HFFc6 (cell line): ENCODE data around the gene HELZ. TPM values are rescaled to one million over a fixed set of nuclear protein-coding genes. Genes with fewer than 3 reads are reported as not detected.

ENCODE experiments used
- DNase-seq: peaks from one replicate; pipeline ENCODE4 v3.0.0-alpha.2; 2018
- H3K27ac Mint-ChIP-seq: 2 replicates; pipeline ENCODE4 v1.8.0; 2020; ENCODE audit warnings: mild to moderate bottlenecking, mixed read lengths
- H3K27me3 Mint-ChIP-seq: 2 replicates; pipeline ENCODE4 v1.8.0; 2021; ENCODE audit warnings: mild to moderate bottlenecking, moderate library complexity, mixed read lengths; ENCODE audit not compliant: insufficient read depth
- H3K36me3 Mint-ChIP-seq: 2 replicates; pipeline ENCODE4 v1.8.0; 2021; ENCODE audit warnings: low read depth, mixed read lengths
- H3K4me1 Mint-ChIP-seq: 2 replicates; pipeline ENCODE4 v1.8.0; 2020; ENCODE audit warnings: low read depth, mixed read lengths
- H3K4me3 Mint-ChIP-seq: 2 replicates; pipeline ENCODE4 v1.8.0; 2020; ENCODE audit warnings: mild to moderate bottlenecking, moderate library complexity, mixed read lengths
- H3K9me3 Mint-ChIP-seq: 2 replicates; pipeline ENCODE4 v1.8.0; 2020; ENCODE audit warnings: mild to moderate bottlenecking, mixed read lengths
- CTCF ChIP-seq: fragments of 200-600 bp; sonication (generic); IDR thresholded peaks from 2 replicates; pipeline ENCODE4 v1.5.0; 2021; ENCODE audit warnings: antibody characterized with exemption, mild to moderate bottlenecking
- total RNA-seq, 6 experiments: library from RNA; stranded (reverse); fragmentation: NEBNext Ultra II Directional; extraction: Animal tissue kit (Norgen Biotek cat#: 25700); gene quantifications; 2 replicates in 1 of 6; 3 replicates in 5 of 6; pipeline ENCODE4 v1.2.3, GENCODE V29; 2021

HELZ gene
- total RNA-seq, 6 experiments from 2014 or later: 36.0 to 46.2 (median 38.4) TPM

- H3K27ac Mint-ChIP-seq: no peak overlapping the region
- TF ChIP-seq CTCF: no peak
- H3K4me1 Mint-ChIP-seq: peaks cover 8% of the 10 kb centered on the region
- no peak overlapping the region for H3K4me3 Mint-ChIP-seq
- H3K27me3 Mint-ChIP-seq: peaks cover 7% of the 10 kb centered on the region; the same call in 1 of the 2 replicates
- H3K36me3 Mint-ChIP-seq: peaks cover 3% of the 10 kb centered on the region; the same call in 1 of the 2 replicates
- no peak for DNase-seq
- peaks cover 6% of the 10 kb centered on the region; the same call in 1 of the 2 replicates for H3K9me3 Mint-ChIP-seq
Observed at GRCh38 chr17:67059372-67059771, 185.6 kb downstream of the HELZ start.

GRCh38 chr17:67058036-67058435 is 187.0 kb downstream of the HELZ start:
- TF ChIP-seq CTCF: no peak
- H3K36me3 Mint-ChIP-seq: peaks cover 3% of the 10 kb centered on the region; the same call in 1 of the 2 replicates
- H3K27me3 Mint-ChIP-seq: peaks cover 7% of the 10 kb centered on the region; the same call in 1 of the 2 replicates
- peaks cover 3% of the 10 kb centered on the region for H3K4me1 Mint-ChIP-seq
- no peak overlapping the region for H3K4me3 Mint-ChIP-seq
- no peak for DNase-seq
- peaks cover 6% of the 10 kb centered on the region; the same call in 1 of the 2 replicates for H3K9me3 Mint-ChIP-seq
- no peak overlapping the region for H3K27ac Mint-ChIP-seq

GRCh38 chr17:67056746-67057490 is 188.1 kb downstream of the HELZ start:
- no peak overlapping the region for H3K4me3 Mint-ChIP-seq
- DNase-seq: no peak
- peaks cover 6% of the 10 kb centered on the region; the same call in 1 of the 2 replicates for H3K9me3 Mint-ChIP-seq
- TF ChIP-seq CTCF: no peak
- peaks cover 3% of the 10 kb centered on the region; the same call in 1 of the 2 replicates for H3K36me3 Mint-ChIP-seq
- H3K27ac Mint-ChIP-seq: no peak overlapping the region
- peaks cover 7% of the 10 kb centered on the region for H3K27me3 Mint-ChIP-seq
- no peaks in the 10 kb centered on the region for H3K4me1 Mint-ChIP-seq

- Mint-ChIP-seq H3K27me3 (peaks cover 7% of the 10 kb centered on the region), H3K36me3 (peaks cover 3% of the 10 kb centered on the region; the same call in 1 of the 2 replicates), H3K27ac (no peak overlapping the region), H3K4me3 (no peak overlapping the region), H3K4me1 (no peaks in the 10 kb centered on the region), H3K9me3 (peaks cover 6% of the 10 kb centered on the region; the same call in 1 of the 2 replicates)
- no peak for DNase-seq
- TF ChIP-seq CTCF: no peak
Observed at GRCh38 chr17:67055811-67056745, 188.9 kb downstream of the HELZ start.

- peaks cover 7% of the 10 kb centered on the region for H3K27me3 Mint-ChIP-seq
- H3K4me1 Mint-ChIP-seq: no peaks in the 10 kb centered on the region
- H3K27ac Mint-ChIP-seq: no peak overlapping the region
- H3K9me3 Mint-ChIP-seq: no peaks in the 10 kb centered on the region
- no peak overlapping the region for H3K4me3 Mint-ChIP-seq
- no peak for DNase-seq
- TF ChIP-seq CTCF: no peak
- H3K36me3 Mint-ChIP-seq: peaks cover 3% of the 10 kb centered on the region; the same call in 1 of the 2 replicates
Observed at GRCh38 chr17:67055041-67055443, 190.0 kb downstream of the HELZ start.
